GM12878 (cell line): ENCODE data around the gene ATG13. TPM values are rescaled to one million over a fixed set of nuclear protein-coding genes. Genes with fewer than 3 reads are reported as not detected.

ENCODE experiments used
- BACH1 ChIP-seq: fragments of 450-650 bp; IDR thresholded peaks from 2 replicates; pipeline ENCODE4 v1.6.1; 2017; ENCODE audit warnings: mild to moderate bottlenecking, borderline replicate concordance
- BMI1 ChIP-seq: fragments of 450-650 bp; IDR thresholded peaks from 2 replicates; pipeline ENCODE4 v1.6.1; 2016; ENCODE audit warnings: mild to moderate bottlenecking, moderate library complexity, borderline replicate concordance
- GABPA ChIP-seq: IDR thresholded peaks from 2 replicates; pipeline ENCODE4 v1.6.1; 2014; ENCODE audit warnings: antibody characterized with exemption, low read depth, mild to moderate bottlenecking, inconsistent platforms
- HDAC6 ChIP-seq: fragments of 200-600 bp; sonication (generic); IDR thresholded peaks from one replicate; pipeline ENCODE4 v1.8.0; 2017; ENCODE audit warnings: antibody characterized with exemption; ENCODE audit not compliant: unreplicated experiment
- MLLT1 ChIP-seq: fragments of 450-650 bp; IDR thresholded peaks from 2 replicates; pipeline ENCODE4 v1.6.1; 2016; ENCODE audit warnings: mild to moderate bottlenecking
- MTA2 ChIP-seq: fragments of 450-650 bp; IDR thresholded peaks from 2 replicates; pipeline ENCODE4 v1.6.1; 2016; ENCODE audit warnings: low read depth, mild to moderate bottlenecking, moderate library complexity
- MXI1 ChIP-seq: fragments of 150-350 bp; IDR thresholded peaks from 2 replicates; pipeline ENCODE4 v1.6.1; 2011; ENCODE audit warnings: low read depth, mild to moderate bottlenecking, inconsistent platforms, low read length, improper control_type of control experiment
- NFIC ChIP-seq: IDR thresholded peaks from 2 replicates; pipeline ENCODE4 v1.6.1; 2012; ENCODE audit warnings: low read depth, mild to moderate bottlenecking, inconsistent platforms, low read length, moderate library complexity
- PAX5 ChIP-seq: IDR thresholded peaks from 2 replicates; pipeline ENCODE4 v1.6.1; 2011; ENCODE audit warnings: low read depth, low read length, borderline replicate concordance
- PML ChIP-seq: IDR thresholded peaks from 2 replicates; pipeline ENCODE4 v1.6.1; 2012; ENCODE audit warnings: low read length, inconsistent platforms
- POU2F2 ChIP-seq: IDR thresholded peaks from 3 replicates; pipeline ENCODE4 v1.6.1; 2011; ENCODE audit warnings: low read depth, mild to moderate bottlenecking, low read length, borderline replicate concordance
- RCOR1 ChIP-seq: conservative IDR thresholded peaks from 2 replicates; pipeline ENCODE4 v1.6.1; 2012; ENCODE audit warnings: low read depth, low read length, improper control_type of control experiment
- SMAD1 ChIP-seq: fragments of 450-650 bp; IDR thresholded peaks from 2 replicates; pipeline ENCODE4 v1.6.1; 2018; ENCODE audit warnings: mild to moderate bottlenecking, low read depth; ENCODE audit not compliant: partially characterized antibody
- SREBF2 ChIP-seq: IDR thresholded peaks from 2 replicates; pipeline ENCODE4 v1.6.1; 2012; ENCODE audit warnings: mild to moderate bottlenecking, low read length
- STAT1 ChIP-seq: fragments of 450-650 bp; conservative IDR thresholded peaks from 2 replicates; pipeline ENCODE4 v1.6.1; 2014; ENCODE audit warnings: antibody characterized with exemption, mild to moderate bottlenecking
- TBL1XR1 ChIP-seq: IDR thresholded peaks from 2 replicates; pipeline ENCODE4 v1.6.1; 2012; ENCODE audit warnings: low read depth, low read length, improper control_type of control experiment
- YBX1 ChIP-seq: fragments of 450-650 bp; IDR thresholded peaks from 2 replicates; pipeline ENCODE4 v1.6.1; 2016; ENCODE audit warnings: antibody characterized with exemption
- YY1 ChIP-seq: IDR thresholded peaks from 2 replicates; pipeline ENCODE4 v1.6.1; 2011; ENCODE audit warnings: low read depth, mild to moderate bottlenecking, low read length
- polyA plus RNA-seq, 11 experiments: library from polyadenylated mRNA; depleted of rRNA in 4 of 11; unstranded in 6 of 11; stranded (reverse) in 5 of 11; fragments of >200 nt; fragmentation: Nextera tagmentation in 4 of 11; fragmentation: Illumina TruSeq in 1 of 11; extraction: Ambion mirVana in 4 of 11; extraction: Trizol in 1 of 11; gene quantifications; 1 replicate in 1 of 11; 2 replicates in 10 of 11; pipeline versions ENCODE4 v1.2.1 to v1.2.3, GENCODE V29; 2011 to 2016; ENCODE audit warnings: inconsistent platforms in 2 of 11, missing spikeins in 2 of 11, low read depth in 1 of 11
- total RNA-seq, 4 experiments: library from RNA; depleted of rRNA in 3 of 4; stranded (reverse); fragments of >200 nt in 3 of 4; fragmentation: Illumina TruSeq in 1 of 4; extraction: Trizol in 1 of 4; gene quantifications; 2 replicates each; pipeline versions ENCODE4 v1.2.1 to v1.2.3, GENCODE V29; 2013 to 2021
- TF ChIP-seq, protein P1 (sequence below): fragments of 450-650 bp; formaldehyde crosslinking; IDR thresholded peaks from 2 replicates; pipeline ENCODE4 v1.4.0; 2020; ENCODE audit warnings: mild to moderate bottlenecking, moderate library complexity
- TF ChIP-seq, protein P2 (sequence below): IDR thresholded peaks from 2 replicates; pipeline ENCODE4 v1.6.1; 2012; ENCODE audit warnings: improper control_type of control experiment, low read depth, low read length; ENCODE audit not compliant: insufficient replicate concordance

ATG13 gene
- total and polyA plus RNA-seq, 10 of the 15 experiments (the other 5 are each of a cell fraction or from before 2014, with no cell fraction given): 10.9 to 61.6 (median 50.9) TPM

DNA sequence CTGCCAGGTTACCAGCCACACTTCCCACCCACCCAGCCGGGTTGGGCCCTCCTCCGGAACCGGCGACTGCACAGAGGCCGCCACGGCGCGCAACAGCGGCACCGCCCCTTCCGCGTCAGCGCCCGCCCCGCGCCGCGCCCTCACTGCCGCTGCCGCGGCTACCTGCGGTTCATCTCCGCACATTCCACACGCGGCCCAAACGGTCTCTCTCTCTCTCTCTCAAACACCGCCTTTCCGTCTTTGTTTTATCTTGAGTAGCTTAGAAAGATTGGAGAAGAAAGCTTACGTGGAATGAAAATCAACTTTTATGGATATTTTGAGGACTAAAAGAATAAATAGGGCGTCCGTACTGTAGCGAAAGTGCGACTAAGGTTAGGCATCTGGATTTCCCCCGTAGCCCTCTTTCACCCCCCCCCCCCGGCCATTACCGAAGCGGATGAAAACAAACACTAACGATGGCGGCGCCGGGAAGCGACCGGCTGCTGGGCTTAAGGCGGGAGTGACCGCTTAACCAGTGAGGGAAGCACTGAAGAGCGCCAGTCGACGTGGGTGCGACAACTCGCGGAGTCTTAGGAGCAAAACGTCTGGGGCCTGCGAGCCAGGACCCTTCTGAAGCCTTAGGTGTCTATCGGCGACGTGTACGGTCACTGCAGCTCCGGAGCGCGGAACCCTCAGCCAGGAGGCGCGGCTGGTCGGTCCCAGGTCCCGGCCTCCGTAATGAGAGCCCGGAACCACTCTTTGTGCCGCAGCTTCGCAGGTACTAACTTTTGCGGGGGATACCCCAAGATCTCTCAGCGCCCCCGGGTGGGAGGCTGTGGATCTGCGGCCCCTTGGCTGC lies at the start of gene ATG13, which contains the start of gene HARBI1 (continued):
- TF ChIP-seq RCOR1 (no peak), MXI1 (peak; percentile 38), PAX5 (no peak), SREBF2 (no peak), YY1 (peak; percentile 95), MTA2 (peak; percentile 18; the same call in 1 of the 2 replicates), POU2F2 (no peak; the same call in 1 of the 3 replicates), GABPA (peak; percentile 79), SMAD1 (no peak), STAT1 (peak; percentile 21; the same call in 1 of the 2 replicates), HDAC6 (peak; percentile 30), NFIC (no peak), MLLT1 (peak; percentile 53), BACH1 (peak; percentile 11; the same call in 1 of the 2 replicates), TBL1XR1 (no peak), PML (peak; percentile 9), BMI1 (no peak), YBX1 (no peak)
- TF ChIP-seq, protein P1, sequence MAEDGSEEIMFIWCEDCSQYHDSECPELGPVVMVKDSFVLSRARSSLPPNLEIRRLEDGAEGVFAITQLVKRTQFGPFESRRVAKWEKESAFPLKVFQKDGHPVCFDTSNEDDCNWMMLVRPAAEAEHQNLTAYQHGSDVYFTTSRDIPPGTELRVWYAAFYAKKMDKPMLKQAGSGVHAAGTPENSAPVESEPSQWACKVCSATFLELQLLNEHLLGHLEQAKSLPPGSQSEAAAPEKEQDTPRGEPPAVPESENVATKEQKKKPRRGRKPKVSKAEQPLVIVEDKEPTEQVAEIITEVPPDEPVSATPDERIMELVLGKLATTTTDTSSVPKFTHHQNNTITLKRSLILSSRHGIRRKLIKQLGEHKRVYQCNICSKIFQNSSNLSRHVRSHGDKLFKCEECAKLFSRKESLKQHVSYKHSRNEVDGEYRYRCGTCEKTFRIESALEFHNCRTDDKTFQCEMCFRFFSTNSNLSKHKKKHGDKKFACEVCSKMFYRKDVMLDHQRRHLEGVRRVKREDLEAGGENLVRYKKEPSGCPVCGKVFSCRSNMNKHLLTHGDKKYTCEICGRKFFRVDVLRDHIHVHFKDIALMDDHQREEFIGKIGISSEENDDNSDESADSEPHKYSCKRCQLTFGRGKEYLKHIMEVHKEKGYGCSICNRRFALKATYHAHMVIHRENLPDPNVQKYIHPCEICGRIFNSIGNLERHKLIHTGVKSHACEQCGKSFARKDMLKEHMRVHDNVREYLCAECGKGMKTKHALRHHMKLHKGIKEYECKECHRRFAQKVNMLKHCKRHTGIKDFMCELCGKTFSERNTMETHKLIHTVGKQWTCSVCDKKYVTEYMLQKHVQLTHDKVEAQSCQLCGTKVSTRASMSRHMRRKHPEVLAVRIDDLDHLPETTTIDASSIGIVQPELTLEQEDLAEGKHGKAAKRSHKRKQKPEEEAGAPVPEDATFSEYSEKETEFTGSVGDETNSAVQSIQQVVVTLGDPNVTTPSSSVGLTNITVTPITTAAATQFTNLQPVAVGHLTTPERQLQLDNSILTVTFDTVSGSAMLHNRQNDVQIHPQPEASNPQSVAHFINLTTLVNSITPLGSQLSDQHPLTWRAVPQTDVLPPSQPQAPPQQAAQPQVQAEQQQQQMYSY (CRISPR knock-in tag): no peak
- TF ChIP-seq, protein P2, sequence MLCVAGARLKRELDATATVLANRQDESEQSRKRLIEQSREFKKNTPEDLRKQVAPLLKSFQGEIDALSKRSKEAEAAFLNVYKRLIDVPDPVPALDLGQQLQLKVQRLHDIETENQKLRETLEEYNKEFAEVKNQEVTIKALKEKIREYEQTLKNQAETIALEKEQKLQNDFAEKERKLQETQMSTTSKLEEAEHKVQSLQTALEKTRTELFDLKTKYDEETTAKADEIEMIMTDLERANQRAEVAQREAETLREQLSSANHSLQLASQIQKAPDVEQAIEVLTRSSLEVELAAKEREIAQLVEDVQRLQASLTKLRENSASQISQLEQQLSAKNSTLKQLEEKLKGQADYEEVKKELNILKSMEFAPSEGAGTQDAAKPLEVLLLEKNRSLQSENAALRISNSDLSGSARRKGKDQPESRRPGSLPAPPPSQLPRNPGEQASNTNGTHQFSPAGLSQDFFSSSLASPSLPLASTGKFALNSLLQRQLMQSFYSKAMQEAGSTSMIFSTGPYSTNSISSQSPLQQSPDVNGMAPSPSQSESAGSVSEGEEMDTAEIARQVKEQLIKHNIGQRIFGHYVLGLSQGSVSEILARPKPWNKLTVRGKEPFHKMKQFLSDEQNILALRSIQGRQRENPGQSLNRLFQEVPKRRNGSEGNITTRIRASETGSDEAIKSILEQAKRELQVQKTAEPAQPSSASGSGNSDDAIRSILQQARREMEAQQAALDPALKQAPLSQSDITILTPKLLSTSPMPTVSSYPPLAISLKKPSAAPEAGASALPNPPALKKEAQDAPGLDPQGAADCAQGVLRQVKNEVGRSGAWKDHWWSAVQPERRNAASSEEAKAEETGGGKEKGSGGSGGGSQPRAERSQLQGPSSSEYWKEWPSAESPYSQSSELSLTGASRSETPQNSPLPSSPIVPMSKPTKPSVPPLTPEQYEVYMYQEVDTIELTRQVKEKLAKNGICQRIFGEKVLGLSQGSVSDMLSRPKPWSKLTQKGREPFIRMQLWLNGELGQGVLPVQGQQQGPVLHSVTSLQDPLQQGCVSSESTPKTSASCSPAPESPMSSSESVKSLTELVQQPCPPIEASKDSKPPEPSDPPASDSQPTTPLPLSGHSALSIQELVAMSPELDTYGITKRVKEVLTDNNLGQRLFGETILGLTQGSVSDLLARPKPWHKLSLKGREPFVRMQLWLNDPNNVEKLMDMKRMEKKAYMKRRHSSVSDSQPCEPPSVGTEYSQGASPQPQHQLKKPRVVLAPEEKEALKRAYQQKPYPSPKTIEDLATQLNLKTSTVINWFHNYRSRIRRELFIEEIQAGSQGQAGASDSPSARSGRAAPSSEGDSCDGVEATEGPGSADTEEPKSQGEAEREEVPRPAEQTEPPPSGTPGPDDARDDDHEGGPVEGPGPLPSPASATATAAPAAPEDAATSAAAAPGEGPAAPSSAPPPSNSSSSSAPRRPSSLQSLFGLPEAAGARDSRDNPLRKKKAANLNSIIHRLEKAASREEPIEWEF: no peak
